Endothelial cell of umbilical vein (primary cell): Measurements from ENCODE around the gene TCEA2.

Experiments used
- EZH2 ChIP-seq: IDR thresholded peaks from 2 replicates; pipeline ENCODE4 v1.6.1; 2012; ENCODE audit warnings: borderline replicate concordance, low read depth, mild to moderate bottlenecking, moderate library complexity, low read length, inconsistent platforms; ENCODE audit not compliant: severe bottlenecking
- POLR2AphosphoS5 ChIP-seq: IDR thresholded peaks from 2 replicates; pipeline ENCODE4 v1.6.1; 2012; ENCODE audit warnings: low read depth, mild to moderate bottlenecking, control low read depth, low read length, moderate library complexity; ENCODE audit not compliant: insufficient read depth
- TF ChIP-seq, protein P1 (sequence below), 2 donors: IDR thresholded peaks; 1 replicate in 1 of 2; 2 replicates in 1 of 2; pipeline ENCODE4 v1.5.1; 2011; ENCODE audit warnings: low read length in 2 of 2, mild to moderate bottlenecking in 2 of 2, moderate library complexity in 2 of 2, control low read depth in 1 of 2, inconsistent platforms in 1 of 2, low read depth in 1 of 2; ENCODE audit not compliant: insufficient read depth in 1 of 2; ENCODE audit errors: extremely low read depth in 1 of 2

DNA sequence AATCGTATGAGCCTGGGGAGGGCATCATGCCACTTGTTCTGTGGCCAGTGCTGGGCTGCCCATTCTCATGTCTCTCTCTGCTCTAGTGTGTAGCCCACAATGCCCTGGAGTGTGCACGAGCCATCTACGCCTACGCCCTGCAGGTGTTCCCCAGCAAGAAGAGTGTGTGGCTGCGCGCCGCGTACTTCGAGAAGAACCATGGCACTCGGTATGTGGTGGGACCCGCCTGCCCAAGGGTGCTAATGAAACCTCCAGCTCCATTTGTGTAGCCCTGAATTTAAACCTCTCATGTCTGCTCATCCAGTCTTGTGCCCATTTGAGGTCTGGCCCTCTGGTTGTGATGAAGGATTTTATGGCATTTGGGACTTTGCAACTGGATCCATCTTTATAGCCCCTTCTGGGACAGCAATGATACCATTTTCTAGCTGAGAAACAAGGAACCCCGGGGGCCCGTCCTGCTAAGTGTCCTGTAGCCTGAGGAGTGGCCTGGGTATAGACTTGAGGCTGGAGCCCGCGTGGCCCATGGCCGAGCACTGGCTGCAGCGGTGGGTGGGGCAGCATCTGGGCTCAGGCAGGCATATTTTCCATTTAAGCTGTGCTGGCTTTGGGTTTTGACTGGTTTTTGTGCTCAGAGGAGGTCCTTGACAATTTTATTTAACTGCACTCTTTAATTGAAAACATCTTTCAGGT lies 40.2 kb upstream of the TCEA2 start:
- TF ChIP-seq, protein P1, sequence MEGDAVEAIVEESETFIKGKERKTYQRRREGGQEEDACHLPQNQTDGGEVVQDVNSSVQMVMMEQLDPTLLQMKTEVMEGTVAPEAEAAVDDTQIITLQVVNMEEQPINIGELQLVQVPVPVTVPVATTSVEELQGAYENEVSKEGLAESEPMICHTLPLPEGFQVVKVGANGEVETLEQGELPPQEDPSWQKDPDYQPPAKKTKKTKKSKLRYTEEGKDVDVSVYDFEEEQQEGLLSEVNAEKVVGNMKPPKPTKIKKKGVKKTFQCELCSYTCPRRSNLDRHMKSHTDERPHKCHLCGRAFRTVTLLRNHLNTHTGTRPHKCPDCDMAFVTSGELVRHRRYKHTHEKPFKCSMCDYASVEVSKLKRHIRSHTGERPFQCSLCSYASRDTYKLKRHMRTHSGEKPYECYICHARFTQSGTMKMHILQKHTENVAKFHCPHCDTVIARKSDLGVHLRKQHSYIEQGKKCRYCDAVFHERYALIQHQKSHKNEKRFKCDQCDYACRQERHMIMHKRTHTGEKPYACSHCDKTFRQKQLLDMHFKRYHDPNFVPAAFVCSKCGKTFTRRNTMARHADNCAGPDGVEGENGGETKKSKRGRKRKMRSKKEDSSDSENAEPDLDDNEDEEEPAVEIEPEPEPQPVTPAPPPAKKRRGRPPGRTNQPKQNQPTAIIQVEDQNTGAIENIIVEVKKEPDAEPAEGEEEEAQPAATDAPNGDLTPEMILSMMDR (IDR thresholded peaks at IDR 0.05; ENCODE audit: extremely low read depth in 1 of 2, insufficient read depth in 1 of 2, low read depth in 1 of 2, low read length in 2 of 2), result no peak
- no peak for TF ChIP-seq POLR2AphosphoS5
- no peak for TF ChIP-seq EZH2
